ENCODE measurements around the gene TOGARAM2. TPM values are rescaled to one million over a fixed set of nuclear protein-coding genes. Genes with fewer than 3 reads are reported as not detected.

Gene TOGARAM2
- total and polyA plus RNA-seq, 2 of the 13 experiments (the other 11 are each of a cell fraction or from before 2014, with no cell fraction given): under 0.01 to 0.05 TPM

GRCh38 chr2:29072971-29073725 lies 92.0 kb downstream of the TOGARAM2 start:
- Histone ChIP-seq H3K27me3 (ENCODE audit: control insufficient read depth in 1 of 2, insufficient read depth in 2 of 2, low read length in 2 of 2) (peaks cover 7 to 63% of the 10 kb centered on the region in 2 experiments), H3K4me3 (replicated peaks in 1 of 3; ENCODE audit: insufficient read depth in 1 of 3, low read depth in 2 of 3, low read length in 3 of 3) (no peak overlapping the region), H3K9me3 (ENCODE audit: low read length) (no peaks in the 10 kb centered on the region), H3K79me2 (ENCODE audit: insufficient read depth, low read length) (no peaks in the 10 kb centered on the region), H3K36me3 (replicated peaks in 1 of 2; ENCODE audit: control insufficient read depth in 1 of 2, insufficient read depth in 2 of 2, low read length in 2 of 2) (no peaks in the 10 kb centered on the region), H3K27ac (ENCODE audit: extremely low read length, insufficient read depth, low read length) (no peak overlapping the region), H3K9ac (ENCODE audit: insufficient read depth, low read depth, low read length) (no peak overlapping the region), H2AFZ (ENCODE audit: low read length) (no peak overlapping the region), H3K4me1 (ENCODE audit: insufficient read depth, low read length) (no peaks in the 10 kb centered on the region), H4K20me1 (ENCODE audit: insufficient read depth, low read length) (no peaks in the 10 kb centered on the region), H3K4me2 (ENCODE audit: low read depth, low read length) (no peak overlapping the region)
- BruUV-seq (replicated peaks): no TSS peak
- in situ Hi-C loops (cut with HindIII; ENCODE audit: extremely low pct_ligation_motif_present, low pct_unique_long_range_greater_than_20kb): no loop called here
- DNase-seq (ENCODE audit: low spot score) (no peak), ATAC-seq (peak; percentile 45), FAIRE-seq (no peak)
- intact Hi-C loops (cut with micrococcal nuclease; ENCODE audit: unreplicated experiment): no loop called here
- TF ChIP-seq, protein P1, sequence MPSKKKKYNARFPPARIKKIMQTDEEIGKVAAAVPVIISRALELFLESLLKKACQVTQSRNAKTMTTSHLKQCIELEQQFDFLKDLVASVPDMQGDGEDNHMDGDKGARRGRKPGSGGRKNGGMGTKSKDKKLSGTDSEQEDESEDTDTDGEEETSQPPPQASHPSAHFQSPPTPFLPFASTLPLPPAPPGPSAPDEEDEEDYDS (CRISPR knock-in tag; IDR thresholded peaks at IDR 0.05): no peak
- TF ChIP-seq ZSCAN20 (CRISPR knock-in tag; IDR thresholded peaks at IDR 0.05; ENCODE audit: borderline replicate concordance): no peak
- no peak for TF ChIP-seq THAP8 (CRISPR knock-in tag; IDR thresholded peaks at IDR 0.05; ENCODE audit: borderline replicate concordance)
- no peak for TF ChIP-seq ZNF121 (CRISPR knock-in tag; IDR thresholded peaks at IDR 0.05)
- no peak for TF ChIP-seq BATF2 (CRISPR knock-in tag; IDR thresholded peaks at IDR 0.05)
- TF ChIP-seq KAT8 (CRISPR knock-in tag; IDR thresholded peaks at IDR 0.05): no peak
- TF ChIP-seq, protein P2, sequence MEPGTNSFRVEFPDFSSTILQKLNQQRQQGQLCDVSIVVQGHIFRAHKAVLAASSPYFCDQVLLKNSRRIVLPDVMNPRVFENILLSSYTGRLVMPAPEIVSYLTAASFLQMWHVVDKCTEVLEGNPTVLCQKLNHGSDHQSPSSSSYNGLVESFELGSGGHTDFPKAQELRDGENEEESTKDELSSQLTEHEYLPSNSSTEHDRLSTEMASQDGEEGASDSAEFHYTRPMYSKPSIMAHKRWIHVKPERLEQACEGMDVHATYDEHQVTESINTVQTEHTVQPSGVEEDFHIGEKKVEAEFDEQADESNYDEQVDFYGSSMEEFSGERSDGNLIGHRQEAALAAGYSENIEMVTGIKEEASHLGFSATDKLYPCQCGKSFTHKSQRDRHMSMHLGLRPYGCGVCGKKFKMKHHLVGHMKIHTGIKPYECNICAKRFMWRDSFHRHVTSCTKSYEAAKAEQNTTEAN (CRISPR knock-in tag; conservative IDR thresholded peaks at IDR 0.05): no peak
- WGBS (ENCODE audit: low lambda C conversion rate): 6% methylated on average over 6 of the region's 12 CpGs
- CTCF ChIA-PET (ENCODE audit: low intra/inter-chr PET ratio, low total read pairs): no interaction called here
- POLR2A ChIA-PET: no interaction called here

Data from HepG2 (cell line).